ENCODE data around the gene ADAMTS2.

DNA sequence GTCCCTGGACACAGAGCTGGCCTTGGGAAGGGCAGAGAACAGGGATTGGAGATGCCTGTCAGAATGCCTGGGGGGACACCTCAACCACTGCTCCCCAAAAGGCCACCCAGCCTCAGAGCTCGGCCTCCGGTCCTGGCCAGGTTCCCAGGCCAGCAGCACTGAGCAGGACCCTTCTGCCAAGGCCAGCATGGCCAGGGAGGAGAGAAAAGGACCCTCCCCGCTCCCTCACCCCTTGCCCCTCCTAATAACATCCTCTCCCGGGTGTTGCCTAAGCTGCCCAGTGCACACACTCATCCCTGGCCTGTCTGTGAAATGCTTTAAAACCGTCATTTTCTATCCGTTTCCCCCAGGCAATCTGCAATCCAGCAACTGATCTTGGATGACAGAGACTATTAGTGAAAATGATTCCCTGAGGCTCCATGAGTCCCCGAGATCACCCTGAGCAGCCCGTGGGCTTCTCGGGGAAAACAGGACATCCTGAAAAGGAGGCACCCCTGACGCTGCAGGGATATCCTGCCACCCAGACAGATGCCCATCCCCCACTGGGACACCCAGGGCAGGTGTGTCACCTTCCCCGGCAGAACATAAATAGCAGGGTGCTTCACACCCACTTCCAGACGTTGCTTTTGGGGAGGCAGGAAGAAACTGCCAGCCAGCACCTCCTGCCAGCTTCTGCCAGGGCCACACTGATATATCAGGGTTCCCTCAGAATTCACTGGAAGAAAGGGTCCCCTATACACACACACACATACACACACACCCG lies 75.3 kb downstream of the ADAMTS2 start:
- TF ChIP-seq, protein P1, sequence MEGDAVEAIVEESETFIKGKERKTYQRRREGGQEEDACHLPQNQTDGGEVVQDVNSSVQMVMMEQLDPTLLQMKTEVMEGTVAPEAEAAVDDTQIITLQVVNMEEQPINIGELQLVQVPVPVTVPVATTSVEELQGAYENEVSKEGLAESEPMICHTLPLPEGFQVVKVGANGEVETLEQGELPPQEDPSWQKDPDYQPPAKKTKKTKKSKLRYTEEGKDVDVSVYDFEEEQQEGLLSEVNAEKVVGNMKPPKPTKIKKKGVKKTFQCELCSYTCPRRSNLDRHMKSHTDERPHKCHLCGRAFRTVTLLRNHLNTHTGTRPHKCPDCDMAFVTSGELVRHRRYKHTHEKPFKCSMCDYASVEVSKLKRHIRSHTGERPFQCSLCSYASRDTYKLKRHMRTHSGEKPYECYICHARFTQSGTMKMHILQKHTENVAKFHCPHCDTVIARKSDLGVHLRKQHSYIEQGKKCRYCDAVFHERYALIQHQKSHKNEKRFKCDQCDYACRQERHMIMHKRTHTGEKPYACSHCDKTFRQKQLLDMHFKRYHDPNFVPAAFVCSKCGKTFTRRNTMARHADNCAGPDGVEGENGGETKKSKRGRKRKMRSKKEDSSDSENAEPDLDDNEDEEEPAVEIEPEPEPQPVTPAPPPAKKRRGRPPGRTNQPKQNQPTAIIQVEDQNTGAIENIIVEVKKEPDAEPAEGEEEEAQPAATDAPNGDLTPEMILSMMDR (IDR thresholded peaks at IDR 0.05 in 8 of 11, conservative IDR thresholded peaks at IDR 0.05 in 3 of 11): no peak
- TF ChIP-seq POLR2AphosphoS5 (IDR thresholded peaks at IDR 0.05): no peak
- TF ChIP-seq POLR2A (IDR thresholded peaks at IDR 0.05): no peak
